Stomach (tissue), 9 donors: ENCODE measurements around the gene MAPKAPK2. TPM values are rescaled to one million over a fixed set of nuclear protein-coding genes. Genes with fewer than 3 reads are reported as not detected.

ENCODE experiments used
- DNase-seq, 2 donors: peaks; one replicate each; pipeline versions ENCODE4 v3.0.0 to v3.0.0-alpha.2; 2013 to 2019
- H3K27ac ChIP-seq, 5 donors: fragments of 200-600 bp in 4 of 5; sonication (generic) in 4 of 5; one replicate each; pipeline ENCODE4 v1.5.1; 2013 to 2019; ENCODE audit warnings: mild to moderate bottlenecking in 1 of 5, moderate library complexity in 1 of 5
- H3K27me3 ChIP-seq, 3 donors: fragments of 200-600 bp; sonication (generic); one replicate each; pipeline ENCODE4 v1.5.1; 2017 to 2019; ENCODE audit warnings: mixed run types in 1 of 3
- H3K36me3 ChIP-seq, 4 donors: fragments of 200-600 bp; sonication (generic); 1 replicate in 3 of 4; 2 replicates in 1 of 4; pipeline ENCODE4 v1.5.1; 2016 to 2019
- H3K4me1 ChIP-seq, 4 donors: fragments of 200-600 bp; sonication (generic); one replicate each; pipeline ENCODE4 v1.5.1; 2016 to 2019
- H3K4me3 ChIP-seq, 4 donors: fragments of 200-600 bp; sonication (generic) in 3 of 4; one replicate each; pipeline ENCODE4 v1.5.1; 2016 to 2019; ENCODE audit warnings: mild to moderate bottlenecking in 1 of 4
- H3K9me3 ChIP-seq, 4 donors: fragments of 200-600 bp; sonication (generic); one replicate each; pipeline ENCODE4 v1.5.1; 2016 to 2019
- EP300 ChIP-seq: sonication (generic); formaldehyde crosslinking; IDR thresholded peaks from one replicate; pipeline ENCODE4 v1.6.1; 2017; ENCODE audit warnings: antibody characterized with exemption
- POLR2A ChIP-seq, 4 donors: fragments of 450-650 bp; IDR thresholded peaks; one replicate each; pipeline ENCODE4 v1.6.1; 2016; ENCODE audit warnings: antibody characterized with exemption in 4 of 4, control low read depth in 2 of 4, mild to moderate bottlenecking in 1 of 4, moderate library complexity in 1 of 4
- POLR2AphosphoS5 ChIP-seq, 3 donors: sonication (generic); formaldehyde crosslinking; IDR thresholded peaks; one replicate each; pipeline ENCODE4 v1.6.1; 2016; ENCODE audit warnings: antibody characterized with exemption in 3 of 3
- WGBS, 5 donors: extraction: QIAGEN DNeasy Blood & Tissue Kit in 3 of 5; methylation state at CpG; one replicate each; pipeline versions ENCODE4 v1.1.5 to v1.1.7; 2013 to 2018; 5-methylcytosine and 5-hydroxymethylcytosine counted together
- intact Hi-C: fragments of 100-400 bp; cut with DNase I; formaldehyde crosslinking; loops from one replicate; pipeline ENCODE4 v1.15.1; 2023; ENCODE audit warnings: low total_unique reads
- polyA plus RNA-seq, 3 donors: library from polyadenylated mRNA; stranded (reverse); fragments of 200-250 nt; gene quantifications; one replicate each; pipeline ENCODE4 v1.2.3, GENCODE V29; 2013
- total RNA-seq, 5 donors: library from RNA; depleted of rRNA; stranded (reverse); fragments of >200 nt; gene quantifications; one replicate each; pipeline versions ENCODE4 v1.1.0 to v1.2.3, GENCODE V29; 2014 to 2016
- TF ChIP-seq, protein P1 (sequence below), 7 experiments: fragments of 450-650 bp in 4 of 7; fragments of 200-600 bp in 3 of 7; sonication (generic) in 3 of 7; IDR thresholded peaks; one replicate each; pipeline ENCODE4 v1.5.1; 2016 to 2019; ENCODE audit warnings: antibody characterized with exemption in 7 of 7, control low read depth in 2 of 7, mild to moderate bottlenecking in 1 of 7
- donor health status: healthy with polysubstance abuse.
- donor health status: Bipolar disorder and iron deficiency.
- donor health status: healthy.

Gene MAPKAPK2
- total and polyA plus RNA-seq, 8 donors: 22.6 to 78.0 (median 49.7) TPM

DNA sequence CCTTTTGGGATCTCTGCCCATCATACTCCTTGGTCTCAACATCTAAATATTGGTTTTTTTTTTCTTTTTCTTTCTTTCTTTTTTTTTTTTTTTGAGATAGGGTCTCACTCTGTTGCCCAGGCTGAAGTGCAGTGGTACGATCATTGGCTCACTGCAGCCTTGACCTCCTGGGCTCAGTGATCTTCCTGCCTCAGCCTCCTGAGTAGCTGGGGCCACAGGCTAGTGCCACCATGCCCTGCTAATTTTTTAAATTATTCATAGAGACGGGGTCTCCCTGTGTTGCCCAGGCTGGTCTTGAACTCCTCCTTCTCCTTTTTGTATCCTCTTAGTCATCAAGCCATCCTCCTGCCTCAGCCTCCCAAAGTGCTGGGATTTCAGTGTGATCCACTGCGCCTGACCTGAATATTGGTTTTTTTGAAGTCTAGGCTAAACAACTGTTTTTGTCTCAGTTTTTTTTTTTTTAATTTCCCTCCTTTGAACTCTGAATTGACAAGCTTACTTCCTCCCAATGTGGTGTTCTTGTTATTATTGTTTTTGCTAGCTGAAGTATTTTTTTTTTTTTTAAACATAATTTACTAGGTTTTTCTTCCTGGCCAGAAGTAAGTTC, 30.9 kb downstream of the MAPKAPK2 start:
- Histone ChIP-seq H3K4me3 (no peak overlapping the region), H3K4me1 (peaks cover 53 to 88% (median 72%) of the 10 kb centered on the region in 4 donors), H3K27me3 (no peaks in the 10 kb centered on the region), H3K9me3 (no peaks in the 10 kb centered on the region), H3K27ac (peak overlapping the region; percentile 27 to 78 (median 74)), H3K36me3 (no peaks in the 10 kb centered on the region)
- DNase-seq: no peak
- WGBS, 5 donors: 74 to 92% (median 82%) methylated on average over 3 of the region's 3 CpGs
- intact Hi-C loops: no loop called here
- TF ChIP-seq, protein P1, sequence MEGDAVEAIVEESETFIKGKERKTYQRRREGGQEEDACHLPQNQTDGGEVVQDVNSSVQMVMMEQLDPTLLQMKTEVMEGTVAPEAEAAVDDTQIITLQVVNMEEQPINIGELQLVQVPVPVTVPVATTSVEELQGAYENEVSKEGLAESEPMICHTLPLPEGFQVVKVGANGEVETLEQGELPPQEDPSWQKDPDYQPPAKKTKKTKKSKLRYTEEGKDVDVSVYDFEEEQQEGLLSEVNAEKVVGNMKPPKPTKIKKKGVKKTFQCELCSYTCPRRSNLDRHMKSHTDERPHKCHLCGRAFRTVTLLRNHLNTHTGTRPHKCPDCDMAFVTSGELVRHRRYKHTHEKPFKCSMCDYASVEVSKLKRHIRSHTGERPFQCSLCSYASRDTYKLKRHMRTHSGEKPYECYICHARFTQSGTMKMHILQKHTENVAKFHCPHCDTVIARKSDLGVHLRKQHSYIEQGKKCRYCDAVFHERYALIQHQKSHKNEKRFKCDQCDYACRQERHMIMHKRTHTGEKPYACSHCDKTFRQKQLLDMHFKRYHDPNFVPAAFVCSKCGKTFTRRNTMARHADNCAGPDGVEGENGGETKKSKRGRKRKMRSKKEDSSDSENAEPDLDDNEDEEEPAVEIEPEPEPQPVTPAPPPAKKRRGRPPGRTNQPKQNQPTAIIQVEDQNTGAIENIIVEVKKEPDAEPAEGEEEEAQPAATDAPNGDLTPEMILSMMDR (IDR thresholded peaks at IDR 0.05): no peak
- TF ChIP-seq POLR2A (IDR thresholded peaks at IDR 0.05) (no peak), EP300 (no peak)

DNA sequence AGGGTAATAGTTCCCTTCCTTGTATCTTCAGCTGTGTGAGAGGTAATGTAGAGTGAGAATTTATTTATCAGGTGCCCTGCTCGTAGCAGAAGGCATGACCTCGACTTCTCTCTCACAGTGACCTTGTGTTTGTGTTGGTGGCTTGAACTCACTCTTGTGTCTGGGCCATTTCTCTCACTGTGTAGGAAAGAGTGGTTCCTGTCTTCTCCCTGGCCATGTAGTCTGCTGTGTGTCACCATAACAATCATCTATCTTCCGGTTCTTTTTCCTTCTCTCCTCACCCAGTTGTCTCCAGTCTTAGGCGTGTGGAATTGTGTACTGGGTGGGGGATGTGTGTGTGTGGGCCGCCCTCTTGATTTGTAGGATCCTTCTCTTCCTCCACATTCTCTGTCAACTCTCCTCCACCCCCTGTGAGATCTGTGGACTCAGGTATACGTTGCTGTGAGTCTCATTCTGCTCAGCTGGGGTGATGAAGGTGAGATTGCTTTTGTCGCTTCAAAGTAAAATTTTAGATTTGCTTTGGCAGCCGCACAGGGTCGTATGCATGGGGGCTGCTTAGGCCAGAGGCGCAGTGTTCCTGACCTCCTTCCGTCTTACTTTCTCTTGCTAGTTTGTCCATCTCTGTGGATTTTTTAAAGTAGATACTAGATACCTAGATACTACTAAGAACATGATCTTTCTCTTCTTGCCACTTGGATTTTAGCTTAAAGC, 31.6 kb downstream of the MAPKAPK2 start:
- TF ChIP-seq EP300 (no peak), POLR2A (IDR thresholded peaks at IDR 0.05) (no peak), POLR2AphosphoS5 (IDR thresholded peaks at IDR 0.05) (no peak)
- TF ChIP-seq, protein P1 (IDR thresholded peaks at IDR 0.05): no peak

DNA sequence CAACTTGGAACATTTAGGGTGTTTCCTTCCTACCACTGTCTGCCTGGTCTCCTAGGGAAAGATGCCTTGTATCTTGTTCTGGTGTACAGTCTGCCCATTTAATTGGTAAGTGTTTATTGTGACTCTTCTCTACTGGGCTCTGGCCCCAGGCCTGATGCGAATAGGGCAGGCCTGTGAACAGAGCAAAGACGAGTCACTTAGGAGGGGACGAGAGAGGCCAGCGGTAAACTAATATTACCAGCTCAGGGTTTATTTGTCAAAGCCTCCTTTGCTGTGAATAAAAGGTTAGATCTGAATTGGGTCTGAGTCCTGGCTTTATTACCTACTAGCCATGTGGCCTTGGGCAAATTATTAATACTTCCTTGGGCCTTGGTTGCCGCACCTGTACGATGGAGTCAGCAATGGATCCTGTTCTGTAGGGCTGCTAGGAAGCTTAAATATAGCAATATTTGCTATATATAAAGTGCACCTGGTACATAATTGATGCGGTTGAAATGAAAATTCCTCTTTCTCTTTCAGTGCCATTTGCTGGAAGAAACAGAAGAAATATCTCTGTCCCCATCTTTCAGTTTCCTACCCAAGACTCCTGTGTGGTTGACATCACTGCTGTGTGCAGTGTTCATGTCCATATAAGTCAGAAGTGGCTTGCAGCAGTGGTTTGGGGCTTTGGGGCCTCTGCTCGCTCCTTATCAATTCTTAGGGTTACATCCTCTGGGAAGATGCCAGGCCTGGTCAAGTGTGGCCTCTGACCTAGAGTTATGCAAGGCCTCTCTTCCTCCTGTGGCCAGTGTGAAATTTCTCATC, 32.4 kb downstream of the MAPKAPK2 start:
- Histone ChIP-seq H3K27ac (peak overlapping the region; percentile 21 to 78 (median 74)), H3K4me1 (peaks cover 54 to 86% (median 73%) of the 10 kb centered on the region in 4 donors), H3K36me3 (no peaks in the 10 kb centered on the region), H3K27me3 (no peaks in the 10 kb centered on the region), H3K9me3 (no peaks in the 10 kb centered on the region), H3K4me3 (no peak overlapping the region)
- no peak for DNase-seq
- TF ChIP-seq POLR2AphosphoS5 (IDR thresholded peaks at IDR 0.05) (no peak), EP300 (no peak), POLR2A (IDR thresholded peaks at IDR 0.05) (no peak)
- TF ChIP-seq, protein P1 (IDR thresholded peaks at IDR 0.05): no peak
- 65 to 74% (median 71%) methylated on average over 8 of the region's 8 CpGs for WGBS, 5 donors
- intact Hi-C loops: no loop called here

More for the DNA sequence above, 31.6 kb downstream of the MAPKAPK2 start:
- Histone ChIP-seq H3K27me3 (no peaks in the 10 kb centered on the region), H3K27ac (peak overlapping the region; percentile 5 to 78 (median 74)), H3K4me1 (peaks cover 57 to 86% (median 72%) of the 10 kb centered on the region in 4 donors), H3K4me3 (no peak overlapping the region), H3K9me3 (no peaks in the 10 kb centered on the region), H3K36me3 (no peaks in the 10 kb centered on the region)
- no peak for DNase-seq
- intact Hi-C loops: no loop called here
- WGBS, 5 donors: 72 to 78% (median 75%) methylated on average over 11 of the region's 11 CpGs

DNA sequence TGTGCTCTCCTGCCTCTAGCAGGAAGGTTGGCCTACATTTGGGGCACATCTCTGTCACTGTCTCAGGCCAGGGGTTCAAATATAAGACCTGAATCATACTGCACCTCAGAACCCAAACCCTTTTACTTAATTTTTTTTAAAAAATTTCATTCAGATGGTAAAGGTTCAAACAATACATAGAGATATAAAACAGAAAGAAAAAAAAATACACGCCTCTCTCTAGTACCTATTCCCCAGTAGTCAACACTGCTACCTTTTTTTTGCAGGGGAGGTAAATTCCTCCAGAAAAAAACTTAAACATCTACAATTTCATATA, 32.9 kb downstream of the MAPKAPK2 start:
- no peak for DNase-seq
- TF ChIP-seq POLR2AphosphoS5 (IDR thresholded peaks at IDR 0.05) (no peak), EP300 (no peak), POLR2A (IDR thresholded peaks at IDR 0.05) (no peak)
- TF ChIP-seq, protein P1 (IDR thresholded peaks at IDR 0.05): no peak
- no peaks in the 10 kb centered on the region for H3K9me3 ChIP-seq
- H3K36me3 ChIP-seq: no peaks in the 10 kb centered on the region
- intact Hi-C loops: no loop called here
- 82 to 92% (median 84%) methylated on average over 1 of the region's 1 CpG for WGBS, 5 donors
- no peaks in the 10 kb centered on the region for H3K27me3 ChIP-seq
- H3K4me1 ChIP-seq: peaks cover 50 to 86% (median 72%) of the 10 kb centered on the region in 4 donors
- peak overlapping the region in 4 of 5 donors; percentile 54 to 78 (median 76) for H3K27ac ChIP-seq
- H3K4me3 ChIP-seq: no peak overlapping the region
